ENCODE results near the gene PTGES3L. TPM values are rescaled to one million over a fixed set of nuclear protein-coding genes. Genes with fewer than 3 reads are reported as not detected.

PTGES3L gene
- polyA plus RNA-seq, 1 donor from 2014 or later, result 7.8 TPM

DNA sequence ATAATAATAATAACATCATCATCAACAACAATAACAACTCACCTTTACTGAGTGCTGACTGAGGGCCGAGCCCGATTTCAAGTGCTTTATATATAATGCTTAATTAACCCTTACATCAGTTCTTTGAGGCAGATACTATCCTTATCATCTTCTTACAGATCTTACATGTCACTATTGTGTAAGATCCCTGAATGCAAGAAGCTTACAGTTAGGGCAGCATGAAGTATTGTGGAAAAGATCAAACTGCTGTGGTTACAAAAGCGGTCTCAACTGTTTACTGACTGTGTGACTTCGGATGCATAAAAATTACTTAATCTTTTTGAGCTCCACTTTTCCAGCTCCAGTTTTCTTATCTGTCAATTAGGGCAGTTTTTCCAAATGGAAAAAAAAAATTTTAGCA lies 39.1 kb upstream of the PTGES3L start (continued):
- TF ChIP-seq, protein P1, sequence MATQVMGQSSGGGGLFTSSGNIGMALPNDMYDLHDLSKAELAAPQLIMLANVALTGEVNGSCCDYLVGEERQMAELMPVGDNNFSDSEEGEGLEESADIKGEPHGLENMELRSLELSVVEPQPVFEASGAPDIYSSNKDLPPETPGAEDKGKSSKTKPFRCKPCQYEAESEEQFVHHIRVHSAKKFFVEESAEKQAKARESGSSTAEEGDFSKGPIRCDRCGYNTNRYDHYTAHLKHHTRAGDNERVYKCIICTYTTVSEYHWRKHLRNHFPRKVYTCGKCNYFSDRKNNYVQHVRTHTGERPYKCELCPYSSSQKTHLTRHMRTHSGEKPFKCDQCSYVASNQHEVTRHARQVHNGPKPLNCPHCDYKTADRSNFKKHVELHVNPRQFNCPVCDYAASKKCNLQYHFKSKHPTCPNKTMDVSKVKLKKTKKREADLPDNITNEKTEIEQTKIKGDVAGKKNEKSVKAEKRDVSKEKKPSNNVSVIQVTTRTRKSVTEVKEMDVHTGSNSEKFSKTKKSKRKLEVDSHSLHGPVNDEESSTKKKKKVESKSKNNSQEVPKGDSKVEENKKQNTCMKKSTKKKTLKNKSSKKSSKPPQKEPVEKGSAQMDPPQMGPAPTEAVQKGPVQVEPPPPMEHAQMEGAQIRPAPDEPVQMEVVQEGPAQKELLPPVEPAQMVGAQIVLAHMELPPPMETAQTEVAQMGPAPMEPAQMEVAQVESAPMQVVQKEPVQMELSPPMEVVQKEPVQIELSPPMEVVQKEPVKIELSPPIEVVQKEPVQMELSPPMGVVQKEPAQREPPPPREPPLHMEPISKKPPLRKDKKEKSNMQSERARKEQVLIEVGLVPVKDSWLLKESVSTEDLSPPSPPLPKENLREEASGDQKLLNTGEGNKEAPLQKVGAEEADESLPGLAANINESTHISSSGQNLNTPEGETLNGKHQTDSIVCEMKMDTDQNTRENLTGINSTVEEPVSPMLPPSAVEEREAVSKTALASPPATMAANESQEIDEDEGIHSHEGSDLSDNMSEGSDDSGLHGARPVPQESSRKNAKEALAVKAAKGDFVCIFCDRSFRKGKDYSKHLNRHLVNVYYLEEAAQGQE (IDR thresholded peaks at IDR 0.05; ENCODE audit: borderline replicate concordance), result no peak
- TF ChIP-seq MXI1 (conservative IDR thresholded peaks at IDR 0.05; ENCODE audit: poor library complexity, severe bottlenecking), result no peak

DNA sequence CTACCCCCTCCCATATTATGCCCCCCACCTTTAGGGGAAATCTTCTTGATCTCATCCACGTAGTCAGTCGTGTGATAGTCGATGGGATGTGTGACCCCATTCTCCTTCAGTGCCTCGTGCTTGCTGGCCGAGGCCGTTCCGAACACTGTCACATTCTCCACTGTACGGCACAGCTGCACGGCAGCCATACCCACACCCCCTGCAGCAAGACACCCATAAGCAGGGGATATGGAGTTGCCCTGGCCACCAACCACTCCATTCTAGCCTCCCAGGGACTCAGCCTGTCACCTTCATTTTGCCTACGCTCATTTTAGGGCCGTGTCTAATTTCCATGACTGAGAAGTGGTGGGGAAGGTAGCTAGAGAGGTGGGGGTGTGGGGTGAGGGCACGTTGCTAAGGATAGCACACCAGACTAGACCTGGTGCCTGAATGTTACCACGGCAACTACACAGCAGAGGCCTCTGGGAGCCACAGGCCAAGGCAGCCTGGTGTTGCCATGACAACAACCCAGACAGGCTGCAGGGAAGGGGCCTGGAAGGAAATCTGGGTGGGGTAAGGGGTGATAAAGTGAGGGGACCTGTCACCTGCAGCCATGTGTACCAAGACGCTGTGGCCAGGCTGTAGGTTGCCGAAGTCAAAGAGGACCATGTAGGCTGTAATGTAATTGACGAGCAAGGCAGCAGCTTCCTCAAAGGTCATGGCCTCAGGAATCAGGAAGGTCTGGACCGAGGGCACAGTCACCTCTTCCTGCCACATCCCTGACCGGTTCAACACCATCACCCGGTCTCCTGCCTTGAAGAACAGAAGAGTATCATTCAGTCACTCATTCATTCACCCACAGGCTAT lies 38.4 kb upstream of the PTGES3L start:
- Histone ChIP-seq H3F3A (ENCODE audit: insufficient read depth, low read length, poor library complexity, severe bottlenecking) (peaks cover 7% of the 10 kb centered on the region), H3K27ac (ENCODE audit: low read length) (peak overlapping the region; percentile 95)

More for the DNA sequence above, 38.4 kb upstream of the PTGES3L start:
- Histone ChIP-seq H4K20me1 (ENCODE audit: insufficient read depth) (peaks cover 4% of the 10 kb centered on the region), H3K9ac (ENCODE audit: low read length) (peak overlapping the region; percentile 67), H3K27me3 (ENCODE audit: insufficient read depth, low read depth, low read length) (no peaks in the 10 kb centered on the region), H3K4me3 (ENCODE audit: low read length) (peak overlapping the region; percentile 80), H3K4me2 (ENCODE audit: low read length) (peak overlapping the region; percentile 81), H3K9me2 (ENCODE audit: insufficient read depth, low read length) (no peaks in the 10 kb centered on the region), H3K9me3 (ENCODE audit: low read length) (no peaks in the 10 kb centered on the region), H2AFZ (ENCODE audit: low read depth, low read length) (no peak overlapping the region), H3K36me3 (ENCODE audit: insufficient read depth, low read length) (no peaks in the 10 kb centered on the region), H3K79me2 (replicated peaks; ENCODE audit: insufficient read depth, low read length) (peaks cover 63% of the 10 kb centered on the region)
- peak; percentile 92 for TF ChIP-seq MXI1 (conservative IDR thresholded peaks at IDR 0.05; ENCODE audit: poor library complexity, severe bottlenecking)
- TF ChIP-seq RAD21 (conservative IDR thresholded peaks at IDR 0.05), result no peak
- TF ChIP-seq TAF1 (IDR thresholded peaks at IDR 0.05; ENCODE audit: low read depth), result no peak
- TF ChIP-seq EP300 (conservative IDR thresholded peaks at IDR 0.05; ENCODE audit: poor library complexity, severe bottlenecking), result peak; percentile 77
- peak; percentile 39 for TF ChIP-seq SMC3 (conservative IDR thresholded peaks at IDR 0.05; ENCODE audit: poor library complexity)
- TF ChIP-seq, protein P2, sequence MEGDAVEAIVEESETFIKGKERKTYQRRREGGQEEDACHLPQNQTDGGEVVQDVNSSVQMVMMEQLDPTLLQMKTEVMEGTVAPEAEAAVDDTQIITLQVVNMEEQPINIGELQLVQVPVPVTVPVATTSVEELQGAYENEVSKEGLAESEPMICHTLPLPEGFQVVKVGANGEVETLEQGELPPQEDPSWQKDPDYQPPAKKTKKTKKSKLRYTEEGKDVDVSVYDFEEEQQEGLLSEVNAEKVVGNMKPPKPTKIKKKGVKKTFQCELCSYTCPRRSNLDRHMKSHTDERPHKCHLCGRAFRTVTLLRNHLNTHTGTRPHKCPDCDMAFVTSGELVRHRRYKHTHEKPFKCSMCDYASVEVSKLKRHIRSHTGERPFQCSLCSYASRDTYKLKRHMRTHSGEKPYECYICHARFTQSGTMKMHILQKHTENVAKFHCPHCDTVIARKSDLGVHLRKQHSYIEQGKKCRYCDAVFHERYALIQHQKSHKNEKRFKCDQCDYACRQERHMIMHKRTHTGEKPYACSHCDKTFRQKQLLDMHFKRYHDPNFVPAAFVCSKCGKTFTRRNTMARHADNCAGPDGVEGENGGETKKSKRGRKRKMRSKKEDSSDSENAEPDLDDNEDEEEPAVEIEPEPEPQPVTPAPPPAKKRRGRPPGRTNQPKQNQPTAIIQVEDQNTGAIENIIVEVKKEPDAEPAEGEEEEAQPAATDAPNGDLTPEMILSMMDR (IDR thresholded peaks at IDR 0.05; ENCODE audit: poor library complexity, severe bottlenecking), result no peak
- TF ChIP-seq, protein P1 (IDR thresholded peaks at IDR 0.05; ENCODE audit: borderline replicate concordance), result no peak
- peak; percentile 32 for TF ChIP-seq POLR2AphosphoS5 (IDR thresholded peaks at IDR 0.05)

All from neural cell (in vitro differentiated cells).